ENCODE measurements around the gene SCARB2. TPM values are rescaled to one million over a fixed set of nuclear protein-coding genes. Genes with fewer than 3 reads are reported as not detected.

SCARB2 gene
- total RNA-seq, 1 experiment from 2014 or later, result 51.3 TPM

- Histone ChIP-seq H3K79me2 (ENCODE audit: insufficient read depth, low read length) (peaks cover 47% of the 10 kb centered on the region), H3K27me3 (ENCODE audit: insufficient read depth, low read length) (no peaks in the 10 kb centered on the region), H3K4me2 (ENCODE audit: low read length) (no peak overlapping the region), H3K36me3 (ENCODE audit: control insufficient read depth in 1 of 2, insufficient read depth in 2 of 2, low read length in 2 of 2) (peaks cover 25 to 40% of the 10 kb centered on the region in 2 experiments), H4K20me1 (ENCODE audit: insufficient read depth) (0 out of 2 replicates have a peak, but pooled peaks cover 5% of the 10 kb centered on the region), H3K4me3 (replicated peaks in 1 of 2; ENCODE audit: low read depth in 1 of 2, low read length in 2 of 2) (no peak overlapping the region), H3K27ac (ENCODE audit: low read depth, low read length) (no peak overlapping the region), H2AFZ (ENCODE audit: low read depth, low read length, poor library complexity, severe bottlenecking) (no peak overlapping the region), H3K9ac (ENCODE audit: low read length) (no peak overlapping the region), H3K9me2 (ENCODE audit: insufficient read depth) (no peaks in the 10 kb centered on the region), H3K4me1 (ENCODE audit: control insufficient read depth in 1 of 2, insufficient read depth in 2 of 2, low read length in 2 of 2) (no peaks in the 10 kb centered on the region), H3K9me3 (ENCODE audit: control insufficient read depth in 1 of 2, insufficient read depth in 1 of 2, low read depth in 1 of 2, low read length in 2 of 2) (no peaks in the 10 kb centered on the region)
- DNase-seq (ENCODE audit: low read depth, low spot score), result no peak
- POLR2A ChIA-PET, result no interaction called here
- BruUV-seq (replicated peaks), result no TSS peak
- no peak for TF ChIP-seq RAD21 (IDR thresholded peaks at IDR 0.05; ENCODE audit: low read depth)
- no peak for TF ChIP-seq CBX3 (IDR thresholded peaks at IDR 0.05; ENCODE audit: low read depth)
- no peak for TF ChIP-seq CEBPB (IDR thresholded peaks at IDR 0.05; ENCODE audit: low read depth)
- no peak for TF ChIP-seq EGR1 (IDR thresholded peaks at IDR 0.05; ENCODE audit: low read depth)
- TF ChIP-seq SIN3A (IDR thresholded peaks at IDR 0.05; ENCODE audit: low read depth), result no peak
- no peak for TF ChIP-seq EZH2phosphoT487 (IDR thresholded peaks at IDR 0.05; ENCODE audit: borderline replicate concordance)
- TF ChIP-seq ZNF274 (IDR thresholded peaks at IDR 0.05; ENCODE audit: low read depth, low read length), result no peak
- TF ChIP-seq REST (IDR thresholded peaks at IDR 0.05; ENCODE audit: low read depth), result no peak
- TF ChIP-seq YY1 (IDR thresholded peaks at IDR 0.05; ENCODE audit: extremely low read depth, insufficient replicate concordance, low read depth, low read length), result no peak
- no peak for TF ChIP-seq MAX (IDR thresholded peaks at IDR 0.05)
- no peak for TF ChIP-seq ELF1 (IDR thresholded peaks at IDR 0.05; ENCODE audit: borderline replicate concordance, low read depth)
- no peak for TF ChIP-seq SP1 (IDR thresholded peaks at IDR 0.05; ENCODE audit: low read depth)
- TF ChIP-seq JUND (IDR thresholded peaks at IDR 0.05), result no peak
- no peak for TF ChIP-seq ZBTB33 (IDR thresholded peaks at IDR 0.05; ENCODE audit: extremely low read depth, insufficient replicate concordance, low read length)
- TF ChIP-seq SRF (IDR thresholded peaks at IDR 0.05; ENCODE audit: low read depth), result no peak
- no peak for TF ChIP-seq FOSL1 (IDR thresholded peaks at IDR 0.05; ENCODE audit: low read depth)
- TF ChIP-seq ATF3 (IDR thresholded peaks at IDR 0.05), result no peak
- no peak for TF ChIP-seq EZH2 (IDR thresholded peaks at IDR 0.05)
- ATAC-seq, result no peak
- RAD21 ChIA-PET (ENCODE audit: low non-redundant PET in 1 of 2, low total read pairs in 2 of 2, uncharacterized antibody in 2 of 2, unreplicated experiment in 2 of 2), result interaction anchor here in 1 of 2 experiments (0.6 kb wide), 1 partner anchor 181 kb away, joined by 3 read pairs; the partner anchor contains the start of gene STBD1
- intact Hi-C loops (cut with micrococcal nuclease), result no loop called here
- CTCF ChIA-PET, result no interaction called here
These were observed 87.8 kb downstream of the SCARB2 start for GRCh38 chr4:76125816-76126215.

Measured in HCT116 (cell line).